ENCODE results near the gene WWOX. TPM values are rescaled to one million over a fixed set of nuclear protein-coding genes. Genes with fewer than 3 reads are reported as not detected.

Gene WWOX
- total and polyA plus RNA-seq, 2 of the 8 experiments (the other 6 are each of a cell fraction or from before 2014, with no cell fraction given) = 5.4 to 16.7 TPM

GRCh38 chr16:79128706-79129105 lies 1029.3 kb downstream of the WWOX start (continued):
- no peak for TF ChIP-seq CHD7 (IDR thresholded peaks at IDR 0.05; ENCODE audit: insufficient replicate concordance, low read length)
- TF ChIP-seq TAF7 (optimal IDR thresholded peaks at IDR 0.05; ENCODE audit: borderline replicate concordance, low read depth, low read length) = no peak
- TF ChIP-seq POLR2AphosphoS5 (IDR thresholded peaks at IDR 0.05; ENCODE audit: low read depth, low read length) = no peak
- no peak for TF ChIP-seq FOSL1 (IDR thresholded peaks at IDR 0.05; ENCODE audit: insufficient read depth, low read depth, low read length)
- TF ChIP-seq BACH1 (IDR thresholded peaks at IDR 0.05; ENCODE audit: low read length) = no peak
- TF ChIP-seq EP300 (IDR thresholded peaks at IDR 0.05; ENCODE audit: borderline replicate concordance in 1 of 2, low read depth in 2 of 2, low read length in 2 of 2) = no peak

Data from H1 (cell line).